Natural killer cell (primary cell): ENCODE data around the gene COX5A. TPM values are rescaled to one million over a fixed set of nuclear protein-coding genes. Genes with fewer than 3 reads are reported as not detected.

Experiments
- ATAC-seq, 3 donors: fragments of 150-1000 bp in 2 of 3; fragments of 200-7000 bp in 1 of 3; cut with Tn5 transposase; 1 replicate in 1 of 3; 2 replicates in 2 of 3; pipeline ENCODE4 v1.10.0; 2021; ENCODE audit warnings: mild to moderate bottlenecking in 2 of 3, moderate library complexity in 2 of 3
- DNase-seq, 2 donors: peaks; one replicate each; pipeline versions ENCODE4 v3.0.0 to v3.0.0-alpha.2; 2013 to 2021; ENCODE audit warnings: mixed read lengths in 1 of 2
- H3K27ac ChIP-seq: one replicate; pipeline ENCODE4 v1.5.1; 2013; ENCODE audit warnings: mild to moderate bottlenecking, low read length
- H3K27me3 ChIP-seq: one replicate; pipeline ENCODE4 v1.6.1; 2013; ENCODE audit warnings: low read length; ENCODE audit not compliant: control insufficient read depth, insufficient read depth
- H3K36me3 ChIP-seq: one replicate; pipeline ENCODE4 v1.6.1; 2013; ENCODE audit warnings: low read length; ENCODE audit not compliant: control insufficient read depth, insufficient read depth
- H3K4me1 ChIP-seq: one replicate; pipeline ENCODE4 v1.6.1; 2013; ENCODE audit warnings: low read length; ENCODE audit not compliant: control insufficient read depth, insufficient read depth
- H3K4me3 ChIP-seq: one replicate; pipeline ENCODE4 v1.5.1; 2013; ENCODE audit warnings: low read length
- H3K9me3 ChIP-seq: one replicate; pipeline ENCODE4 v1.6.1; 2013; ENCODE audit warnings: low read length; ENCODE audit not compliant: control insufficient read depth, insufficient read depth
- H3K27ac Mint-ChIP-seq, 2 donors: one replicate each; pipeline ENCODE4 v1.8.0; 2022; ENCODE audit warnings: mild to moderate bottlenecking in 2 of 2, mixed read lengths in 2 of 2, moderate library complexity in 1 of 2
- H3K27me3 Mint-ChIP-seq, 2 donors: one replicate each; pipeline ENCODE4 v1.8.0; 2022; ENCODE audit warnings: low read depth in 2 of 2, mixed read lengths in 2 of 2
- H3K36me3 Mint-ChIP-seq: one replicate; pipeline ENCODE4 v1.8.0; 2022; ENCODE audit warnings: mixed read lengths
- H3K4me1 Mint-ChIP-seq, 2 donors: one replicate each; pipeline ENCODE4 v1.8.0; 2022; ENCODE audit warnings: mixed read lengths in 2 of 2
- H3K4me3 Mint-ChIP-seq: one replicate; pipeline ENCODE4 v1.8.0; 2022; ENCODE audit warnings: mild to moderate bottlenecking, moderate library complexity, mixed read lengths
- H3K9me3 Mint-ChIP-seq, 2 donors: one replicate each; pipeline ENCODE4 v1.8.0; 2022; ENCODE audit warnings: mixed read lengths in 2 of 2
- CTCF ChIP-seq: fragments of 200-600 bp; IDR thresholded peaks from one replicate; pipeline ENCODE4 v1.8.0; 2022; ENCODE audit warnings: antibody characterized with exemption
- WGBS: methylation state at CpG from one replicate; pipeline ENCODE4 v1.1.7; 2013; ENCODE audit warnings: missing lambda C conversion rate; ENCODE audit not compliant: insufficient coverage; 5-methylcytosine and 5-hydroxymethylcytosine counted together
- intact Hi-C: fragments of 100-400 bp; cut with micrococcal nuclease; formaldehyde crosslinking; loops from one replicate; pipeline ENCODE4 v1.14.2; 2022
- total RNA-seq, 4 donors: library from RNA; stranded (reverse); fragments of 120-200 nt in 1 of 4; gene quantifications; one replicate each; pipeline versions ENCODE4 v1.2.3 to v1.2.4, GENCODE V29; 2013 to 2022

Gene COX5A
- total RNA-seq: 10 to 100 TPM; 69.7 to 90.0 (median 76.9) TPM
- 46.6 TPM for total RNA-seq (2013)

GRCh38 chr15:74937590-74938371 is at the start of gene COX5A:
COX5A (minus strand) TSS chr15:74938073; CDS start chr15:74938014, 59 bp downstream.
- no peaks in the 10 kb centered on the region for H3K27me3 ChIP-seq
- DNase-seq: peak; percentile 90 to 96
- H3K9me3 ChIP-seq: no peaks in the 10 kb centered on the region
- H3K4me3 ChIP-seq: peak within 1 kb of the TSS; percentile 90
- intact Hi-C loops: loop anchor here (2.0 to 5.0 kb wide), 2 partner anchors 31 to 150 kb away; partner anchors contain the start of gene FAM219B
- peaks cover 2% of the 10 kb centered on the region for H3K36me3 ChIP-seq
- H3K9me3 Mint-ChIP-seq: no peaks in the 10 kb centered on the region
- H3K27ac Mint-ChIP-seq: peak within 1 kb of the TSS; percentile 84 to 85
- peak within 1 kb of the TSS; percentile 83 for H3K27ac ChIP-seq
- no peak for TF ChIP-seq CTCF
- no peaks in the 10 kb centered on the region for H3K36me3 Mint-ChIP-seq
- peaks cover 23 to 28% of the 10 kb centered on the region in 2 donors for H3K4me1 Mint-ChIP-seq
- no peaks in the 10 kb centered on the region for H3K27me3 Mint-ChIP-seq
- peaks cover 20% of the 10 kb centered on the region for H3K4me1 ChIP-seq
- under 1% methylated on average over 85 of the region's 85 CpGs for WGBS
- peak; percentile 94 to 99 (median 96) for ATAC-seq
- peak within 1 kb of the TSS; percentile 93 for H3K4me3 Mint-ChIP-seq

GRCh38 chr15:74983725-74984231 is 45.9 kb upstream of the COX5A start:
- H3K4me3 Mint-ChIP-seq: no peak overlapping the region

GRCh38 chr15:74982183-74982582 is 44.3 kb upstream of the COX5A start:
- no peak for ATAC-seq
- Histone ChIP-seq H3K4me3 (no peak overlapping the region), H3K36me3 (no peaks in the 10 kb centered on the region), H3K27me3 (no peaks in the 10 kb centered on the region), H3K9me3 (no peaks in the 10 kb centered on the region), H3K27ac (no peak overlapping the region), H3K4me1 (no peaks in the 10 kb centered on the region)
- no peak for TF ChIP-seq CTCF
- H3K9me3 Mint-ChIP-seq: no peaks in the 10 kb centered on the region
- H3K4me1 Mint-ChIP-seq: peaks cover 0 to 4% of the 10 kb centered on the region in 2 donors
- DNase-seq: no peak
- H3K36me3 Mint-ChIP-seq: no peaks in the 10 kb centered on the region
- no peak overlapping the region for H3K4me3 Mint-ChIP-seq
- intact Hi-C loops: no loop called here
- H3K27ac Mint-ChIP-seq: no peak overlapping the region
- H3K27me3 Mint-ChIP-seq: peaks cover 27% of the 10 kb centered on the region in 2 donors
- WGBS: 68% methylated on average over 5 of the region's 5 CpGs

More at GRCh38 chr15:74983725-74984231, 45.9 kb upstream of the COX5A start:
- no peaks in the 10 kb centered on the region for H3K36me3 Mint-ChIP-seq
- H3K4me3 ChIP-seq: no peak overlapping the region
- DNase-seq: no peak
- ATAC-seq: no peak
- no peaks in the 10 kb centered on the region for H3K4me1 ChIP-seq
- intact Hi-C loops: no loop called here
- WGBS: 37% methylated on average over 4 of the region's 4 CpGs
- H3K4me1 Mint-ChIP-seq: peaks cover 0 to 4% of the 10 kb centered on the region in 2 donors
- no peak for TF ChIP-seq CTCF
- peaks cover 19 to 25% of the 10 kb centered on the region in 2 donors for H3K27me3 Mint-ChIP-seq
- H3K27ac Mint-ChIP-seq: no peak overlapping the region
- no peaks in the 10 kb centered on the region for H3K27me3 ChIP-seq
- H3K9me3 Mint-ChIP-seq: no peaks in the 10 kb centered on the region
- H3K9me3 ChIP-seq: no peaks in the 10 kb centered on the region
- no peaks in the 10 kb centered on the region for H3K36me3 ChIP-seq
- no peak overlapping the region for H3K27ac ChIP-seq
